HepG2 (cell line): ENCODE results near the gene HEXIM1. TPM values are rescaled to one million over a fixed set of nuclear protein-coding genes. Genes with fewer than 3 reads are reported as not detected.

Experiments
- ATAC-seq: fragments of 200-7000 bp; cut with Tn5 transposase; 3 replicates; pipeline ENCODE4 v1.9.1; 2020; ENCODE audit warnings: mild to moderate bottlenecking, moderate library complexity
- BruUV-seq: library from RNA; stranded (reverse); fragments of 400-500 nt; replicated peaks from 2 replicates; lab custom pipeline; 2021; lab: Mats Ljungman, UMichigan
- CTCF ChIA-PET: fragments of 300-600 bp; formaldehyde crosslinking; extraction: SDS; loops from one replicate; lab custom pipeline; 2021; ENCODE audit warnings: low total read pairs, inconsistent platforms, low intra/inter-chr PET ratio; lab: Yijun Ruan, JAX
- POLR2A ChIA-PET: fragments of 350-600 bp; sonication (Branson Sonifier 250); formaldehyde crosslinking; loops from one replicate; lab custom pipeline; 2020; ENCODE audit warnings: antibody characterized with exemption, inconsistent platforms; lab: Yijun Ruan, JAX
- DNase-seq: peaks from one replicate; pipeline ENCODE4 v3.0.0-alpha.2; 2015; ENCODE audit warnings: low spot score
- FAIRE-seq: peaks from 3 replicates; lab custom pipeline; 2011; peaks lifted over from hg19 to GRCh38; lab: Jason Lieb, UNC
- H2AFZ ChIP-seq: one replicate; pipeline ENCODE4 v1.6.1; 2011; ENCODE audit warnings: low read length, inconsistent platforms
- H3K27ac ChIP-seq: fragments of 300-600 bp; 3 replicates; pipeline ENCODE4 v1.8.0; 2011; ENCODE audit warnings: mixed run types, mild to moderate bottlenecking, mixed read lengths, low read length, inconsistent platforms; ENCODE audit not compliant: insufficient read depth; ENCODE audit errors: extremely low read length
- H3K27me3 ChIP-seq, 2 experiments: fragments of 200-600 bp in 1 of 2; 2 replicates in 1 of 2; 3 replicates in 1 of 2; pipeline versions ENCODE4 v1.6.0 to v1.8.0; 2011; ENCODE audit warnings: low read length in 2 of 2, mild to moderate bottlenecking in 2 of 2, moderate library complexity in 2 of 2, inconsistent platforms in 1 of 2; ENCODE audit not compliant: insufficient read depth in 2 of 2, control insufficient read depth in 1 of 2
- H3K36me3 ChIP-seq, 2 experiments: fragments of 200-600 bp in 1 of 2; replicated peaks in 1 of 2; 2 replicates in 1 of 2; 3 replicates in 1 of 2; pipeline versions ENCODE4 v1.5.1 to v1.8.0; 2011; ENCODE audit warnings: low read length in 2 of 2, inconsistent platforms in 1 of 2; ENCODE audit not compliant: insufficient read depth in 2 of 2, control insufficient read depth in 1 of 2
- H3K4me1 ChIP-seq: 2 replicates; pipeline ENCODE4 v1.5.1; 2012; ENCODE audit warnings: low read length, inconsistent platforms; ENCODE audit not compliant: insufficient read depth
- H3K4me2 ChIP-seq: 2 replicates; pipeline ENCODE4 v1.6.0; 2011; ENCODE audit warnings: low read depth, low read length, inconsistent platforms
- H3K4me3 ChIP-seq, 3 experiments: fragments of 200-600 bp in 1 of 3; sonication (generic), shearing (Covaris generic) in 1 of 3; replicated peaks in 1 of 3; 2 replicates each; pipeline ENCODE4 v1.5.1; 2011 to 2016; ENCODE audit warnings: low read length in 3 of 3, inconsistent platforms in 2 of 3, low read depth in 2 of 3, mild to moderate bottlenecking in 2 of 3, control low read depth in 1 of 3, mixed read lengths in 1 of 3; ENCODE audit not compliant: insufficient read depth in 1 of 3
- H3K79me2 ChIP-seq: one replicate; pipeline ENCODE4 v1.6.1; 2011; ENCODE audit warnings: low read length, inconsistent platforms; ENCODE audit not compliant: insufficient read depth
- H3K9ac ChIP-seq: 2 replicates; pipeline ENCODE4 v1.6.0; 2011; ENCODE audit warnings: mild to moderate bottlenecking, low read depth, low read length, inconsistent platforms; ENCODE audit not compliant: insufficient read depth
- H3K9me3 ChIP-seq: 2 replicates; pipeline ENCODE4 v1.5.1; 2012; ENCODE audit warnings: mild to moderate bottlenecking, low read length
- H4K20me1 ChIP-seq: 2 replicates; pipeline ENCODE4 v1.6.0; 2011; ENCODE audit warnings: inconsistent platforms, mild to moderate bottlenecking, low read length, moderate library complexity; ENCODE audit not compliant: insufficient read depth
- ELK4 ChIP-seq: sonication (generic); formaldehyde crosslinking; IDR thresholded peaks from 2 replicates; pipeline ENCODE4 v1.9.0; 2021; ENCODE audit warnings: missing genetic modification reagents, borderline replicate concordance
- GLI4 ChIP-seq: sonication (generic); formaldehyde crosslinking; IDR thresholded peaks from 2 replicates; pipeline ENCODE4 v1.5.1; 2020; ENCODE audit warnings: missing genetic modification reagents, mild to moderate bottlenecking, moderate library complexity, borderline replicate concordance
- KDM2A ChIP-seq: sonication (generic); formaldehyde crosslinking; IDR thresholded peaks from 2 replicates; pipeline ENCODE4 v1.4.0; 2020; ENCODE audit warnings: low read depth, missing genetic modification reagents, borderline replicate concordance
- KLF12 ChIP-seq: sonication (generic); formaldehyde crosslinking; IDR thresholded peaks from 2 replicates; pipeline ENCODE4 v1.4.0; 2020; ENCODE audit warnings: missing genetic modification reagents, borderline replicate concordance
- SNRNP70 ChIP-seq: fragments of 200-400 bp; formaldehyde crosslinking; IDR thresholded peaks from 2 replicates; pipeline ENCODE4 v1.6.1; 2017; ENCODE audit warnings: mild to moderate bottlenecking, low read depth, low read length, moderate library complexity
- ZBTB7B ChIP-seq: sonication (generic); formaldehyde crosslinking; IDR thresholded peaks from 2 replicates; pipeline ENCODE4 v1.4.0; 2020; ENCODE audit warnings: missing genetic modification reagents
- ZNF775 ChIP-seq: sonication (generic); formaldehyde crosslinking; IDR thresholded peaks from 2 replicates; pipeline ENCODE4 v1.4.0; 2020; ENCODE audit warnings: missing genetic modification reagents, mild to moderate bottlenecking, moderate library complexity, borderline replicate concordance
- WGBS: methylation state at CpG from one replicate; pipeline ENCODE4 v1.1.6; 2017; ENCODE audit warnings: low lambda C conversion rate; 5-methylcytosine and 5-hydroxymethylcytosine counted together
- in situ Hi-C: cut with HindIII; loops from 2 replicates; pipeline ENCODE4 v1.10.0; 2017; ENCODE audit warnings: low pct_unique_long_range_greater_than_20kb; ENCODE audit not compliant: extremely low pct_ligation_motif_present
- intact Hi-C: fragments of 100-400 bp; cut with micrococcal nuclease; formaldehyde crosslinking; loops from one replicate; pipeline ENCODE4 v1.10.0; 2022; ENCODE audit not compliant: unreplicated experiment
- polyA plus RNA-seq, 8 experiments: library from polyadenylated mRNA; depleted of rRNA in 3 of 8; stranded (reverse) in 7 of 8; unstranded in 1 of 8; fragments of >200 nt; fragmentation: Illumina TruSeq in 4 of 8; extraction: Trizol in 4 of 8; gene quantifications; 2 replicates each; pipeline versions ENCODE4 v1.2.1 to v1.2.3, GENCODE V29; 2011 to 2016; ENCODE audit warnings: low read depth in 4 of 8, missing spikeins in 1 of 8, mixed read lengths in 1 of 8; ENCODE audit not compliant: insufficient read depth in 1 of 8
- total RNA-seq, 5 experiments: library from RNA; depleted of rRNA; stranded (reverse); fragments of >200 nt; fragmentation: Illumina TruSeq; extraction: Trizol; gene quantifications; 2 replicates each; pipeline ENCODE4 v1.2.3, GENCODE V29; 2016; ENCODE audit warnings: low read depth in 1 of 5
- TF ChIP-seq, protein P1 (sequence below): sonication (generic); formaldehyde crosslinking; IDR thresholded peaks from 2 replicates; pipeline ENCODE4 v1.8.1; 2023; ENCODE audit warnings: missing genetic modification reagents, inconsistent platforms, borderline replicate concordance
- TF ChIP-seq, protein P2 (sequence below): sonication (generic); formaldehyde crosslinking; IDR thresholded peaks from 2 replicates; pipeline ENCODE4 v1.4.0; 2020; ENCODE audit warnings: missing genetic modification reagents, mild to moderate bottlenecking, borderline replicate concordance

Gene HEXIM1
- total and polyA plus RNA-seq, 2 of the 13 experiments (the other 11 are each of a cell fraction or from before 2014, with no cell fraction given): 10.5 to 16.6 TPM

- CTCF ChIA-PET: no interaction called here
- no peaks in the 10 kb centered on the region for H3K9me3 ChIP-seq
- H3K27me3 ChIP-seq: no peaks in the 10 kb centered on the region
- no peak overlapping the region for H3K9ac ChIP-seq
- ATAC-seq (no peak), DNase-seq (no peak), FAIRE-seq (no peak)
- no peak overlapping the region for H3K4me3 ChIP-seq
- H3K79me2 ChIP-seq: no peaks in the 10 kb centered on the region
- H3K36me3 ChIP-seq: peaks cover 0 to 4% of the 10 kb centered on the region in 2 experiments; a peak in 1 of 5 replicates
- intact Hi-C loops: no loop called here
- H2AFZ ChIP-seq: no peak overlapping the region
- H4K20me1 ChIP-seq: no peaks in the 10 kb centered on the region
- POLR2A ChIA-PET: interaction anchor here (0.7 to 1.4 kb wide), 2 partner anchors 9 to 53 kb away, joined by 3 to 4 read pairs; no protein-coding TSS in a partner anchor
- in situ Hi-C loops: no loop called here
- H3K27ac ChIP-seq: no peak overlapping the region
- TF ChIP-seq, protein P1, sequence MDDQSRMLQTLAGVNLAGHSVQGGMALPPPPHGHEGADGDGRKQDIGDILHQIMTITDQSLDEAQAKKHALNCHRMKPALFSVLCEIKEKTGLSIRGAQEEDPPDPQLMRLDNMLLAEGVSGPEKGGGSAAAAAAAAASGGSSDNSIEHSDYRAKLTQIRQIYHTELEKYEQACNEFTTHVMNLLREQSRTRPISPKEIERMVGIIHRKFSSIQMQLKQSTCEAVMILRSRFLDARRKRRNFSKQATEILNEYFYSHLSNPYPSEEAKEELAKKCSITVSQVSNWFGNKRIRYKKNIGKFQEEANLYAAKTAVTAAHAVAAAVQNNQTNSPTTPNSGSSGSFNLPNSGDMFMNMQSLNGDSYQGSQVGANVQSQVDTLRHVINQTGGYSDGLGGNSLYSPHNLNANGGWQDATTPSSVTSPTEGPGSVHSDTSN: no peak
- TF ChIP-seq KDM2A (CRISPR knock-in tag): no peak
- no peak for TF ChIP-seq ZBTB7B (CRISPR knock-in tag)
- TF ChIP-seq SNRNP70: no peak
- no peak for TF ChIP-seq KLF12 (CRISPR knock-in tag)
- no TSS peak for BruUV-seq
- WGBS: 95% methylated on average over 13 of the region's 23 CpGs
- peaks cover 34% of the 10 kb centered on the region for H3K4me1 ChIP-seq
- H3K4me2 ChIP-seq: no peak overlapping the region
These were observed 29.6 kb upstream of the HEXIM1 start for GRCh38 chr17:45118691-45119090.

DNA sequence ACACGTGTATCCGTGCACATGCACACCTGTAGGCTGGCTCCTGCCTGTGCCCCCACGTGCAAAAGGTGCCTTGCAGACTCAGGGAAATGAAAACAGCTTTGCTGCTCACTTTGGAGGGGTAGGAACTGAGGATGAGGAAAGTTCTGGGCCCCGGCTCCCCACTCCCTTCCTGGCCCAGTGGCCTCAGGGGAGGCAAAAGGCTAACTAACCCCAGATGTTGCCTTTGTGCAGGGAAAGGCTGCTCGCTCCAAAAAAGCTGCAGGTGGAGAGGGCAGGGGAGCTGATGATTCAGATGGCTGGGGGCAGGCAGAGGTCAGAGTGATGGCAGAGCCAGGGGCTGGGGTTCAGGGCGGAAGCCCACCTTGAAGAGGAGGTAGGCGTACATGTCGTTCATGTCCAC, 28.3 kb upstream of the HEXIM1 start:
- DNase-seq (no peak), ATAC-seq (no peak), FAIRE-seq (no peak)
- CTCF ChIA-PET: no interaction called here
- Histone ChIP-seq H3K79me2 (no peaks in the 10 kb centered on the region), H3K9me3 (no peaks in the 10 kb centered on the region), H3K36me3 (peaks cover 0 to 4% of the 10 kb centered on the region in 2 experiments; a peak in 1 of 5 replicates), H3K4me2 (no peak overlapping the region), H3K4me3 (no peak overlapping the region), H3K27me3 (no peaks in the 10 kb centered on the region), H3K9ac (no peak overlapping the region), H3K27ac (no peak overlapping the region), H4K20me1 (no peaks in the 10 kb centered on the region), H2AFZ (no peak overlapping the region), H3K4me1 (peaks cover 39% of the 10 kb centered on the region)
- POLR2A ChIA-PET: interaction anchor here (0.7 kb wide), 1 partner anchor 28 kb away, joined by 4 read pairs; the partner anchor contains the start of gene HEXIM1
- in situ Hi-C loops (no loop called here), intact Hi-C loops (no loop called here)
- BruUV-seq: no TSS peak
- WGBS: 94% methylated on average over 8 of the region's 8 CpGs
- TF ChIP-seq, protein P2, sequence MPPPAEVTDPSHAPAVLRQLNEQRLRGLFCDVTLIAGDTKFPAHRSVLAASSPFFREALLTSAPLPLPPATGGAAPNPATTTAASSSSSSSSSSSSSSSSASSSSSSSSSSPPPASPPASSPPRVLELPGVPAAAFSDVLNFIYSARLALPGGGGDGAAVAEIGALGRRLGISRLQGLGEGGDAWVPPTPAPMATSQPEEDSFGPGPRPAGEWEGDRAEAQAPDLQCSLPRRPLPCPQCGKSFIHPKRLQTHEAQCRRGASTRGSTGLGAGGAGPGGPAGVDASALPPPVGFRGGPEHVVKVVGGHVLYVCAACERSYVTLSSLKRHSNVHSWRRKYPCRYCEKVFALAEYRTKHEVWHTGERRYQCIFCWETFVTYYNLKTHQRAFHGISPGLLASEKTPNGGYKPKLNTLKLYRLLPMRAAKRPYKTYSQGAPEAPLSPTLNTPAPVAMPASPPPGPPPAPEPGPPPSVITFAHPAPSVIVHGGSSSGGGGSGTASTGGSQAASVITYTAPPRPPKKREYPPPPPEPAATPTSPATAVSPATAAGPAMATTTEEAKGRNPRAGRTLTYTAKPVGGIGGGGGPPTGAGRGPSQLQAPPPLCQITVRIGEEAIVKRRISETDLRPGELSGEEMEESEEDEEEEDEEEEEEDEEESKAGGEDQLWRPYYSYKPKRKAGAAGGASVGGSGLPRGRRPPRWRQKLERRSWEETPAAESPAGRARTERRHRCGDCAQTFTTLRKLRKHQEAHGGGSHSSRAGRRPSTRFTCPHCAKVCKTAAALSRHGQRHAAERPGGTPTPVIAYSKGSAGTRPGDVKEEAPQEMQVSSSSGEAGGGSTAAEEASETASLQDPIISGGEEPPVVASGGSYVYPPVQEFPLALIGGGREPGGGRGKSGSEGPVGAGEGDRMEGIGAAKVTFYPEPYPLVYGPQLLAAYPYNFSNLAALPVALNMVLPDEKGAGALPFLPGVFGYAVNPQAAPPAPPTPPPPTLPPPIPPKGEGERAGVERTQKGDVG (CRISPR knock-in tag): no peak
- TF ChIP-seq ELK4 (CRISPR knock-in tag) (no peak), ZNF775 (no peak), GLI4 (CRISPR knock-in tag) (no peak)
